ENCODE results near the gene SCYGR7.
"Not testable (repeated sequence)": the region's sequence is repeated elsewhere in the genome, so short reads cannot be mapped to it uniquely, and the experiment has no call there.

SCYGR7 gene

GRCh38 chr2:227728035-227728434 is at the start of gene SCYGR7:
TSS of gene SCYGR7 (plus strand) at chr2:227728335. CDS start at chr2:227728335, 0 bp downstream.
- in situ Hi-C loops (cut with MboI; ENCODE audit: low sequenced_read_pairs), result no loop called here

GRCh38 chr2:227684258-227684657 is 43.9 kb upstream of the SCYGR7 start:
- in situ Hi-C loops (cut with MboI; ENCODE audit: low sequenced_read_pairs), result no loop called here

- in situ Hi-C loops (cut with MboI; ENCODE audit: low sequenced_read_pairs), result no loop called here
Measured at GRCh38 chr2:227687189-227687588, 40.9 kb upstream of the SCYGR7 start.

- in situ Hi-C loops (cut with MboI; ENCODE audit: low sequenced_read_pairs), result no loop called here
Measured at GRCh38 chr2:227696990-227697679, 31.0 kb upstream of the SCYGR7 start.

GRCh38 chr2:227701556-227701955 is 26.6 kb upstream of the SCYGR7 start:
- in situ Hi-C loops (cut with MboI; ENCODE audit: low sequenced_read_pairs), result no loop called here

- in situ Hi-C loops (cut with MboI; ENCODE audit: low sequenced_read_pairs), result no loop called here
Measured at GRCh38 chr2:227703280-227703732, 24.8 kb upstream of the SCYGR7 start.

- in situ Hi-C loops (cut with MboI; ENCODE audit: low sequenced_read_pairs), result no loop called here
Measured at GRCh38 chr2:227703961-227704360, 24.2 kb upstream of the SCYGR7 start.

- in situ Hi-C loops (cut with MboI; ENCODE audit: low sequenced_read_pairs), result no loop called here
Measured at GRCh38 chr2:227706859-227707258, 21.3 kb upstream of the SCYGR7 start.

GRCh38 chr2:227707390-227707789 is 20.7 kb upstream of the SCYGR7 start:
- in situ Hi-C loops (cut with MboI; ENCODE audit: low sequenced_read_pairs), result no loop called here

- in situ Hi-C loops (cut with MboI; ENCODE audit: low sequenced_read_pairs), result no loop called here
Measured at GRCh38 chr2:227710986-227711385, 17.1 kb upstream of the SCYGR7 start.

GRCh38 chr2:227713291-227713690 is 14.8 kb upstream of the SCYGR7 start:
- in situ Hi-C loops (cut with MboI; ENCODE audit: low sequenced_read_pairs), result no loop called here

GRCh38 chr2:227716501-227716900 is 11.6 kb upstream of the SCYGR7 start:
- in situ Hi-C loops (cut with MboI; ENCODE audit: low sequenced_read_pairs), result no loop called here

- in situ Hi-C loops (cut with MboI; ENCODE audit: low sequenced_read_pairs), result no loop called here
Measured at GRCh38 chr2:227717687-227718567, 10.2 kb upstream of the SCYGR7 start, which contains the start of gene SLC19A3. TSS of gene SLC19A3 (minus strand) at chr2:227718028. CDS start at chr2:227702318, 15,710 bp downstream.

GRCh38 chr2:227719641-227720040 is 8.5 kb upstream of the SCYGR7 start:
- in situ Hi-C loops (cut with MboI; ENCODE audit: low sequenced_read_pairs), result no loop called here

GRCh38 chr2:227720680-227721079 is 7.5 kb upstream of the SCYGR7 start:
- in situ Hi-C loops (cut with MboI; ENCODE audit: low sequenced_read_pairs), result no loop called here

GRCh38 chr2:227722821-227723220 is 5.3 kb upstream of the SCYGR7 start:
- in situ Hi-C loops (cut with MboI; ENCODE audit: low sequenced_read_pairs), result not testable (repeated sequence)

- in situ Hi-C loops (cut with MboI; ENCODE audit: low sequenced_read_pairs), result no loop called here
Measured at GRCh38 chr2:227724394-227725039, 3.6 kb upstream of the SCYGR7 start, which contains the start of gene SCYGR6. TSS of gene SCYGR6 (minus strand) at chr2:227724757. CDS start at chr2:227724757, 0 bp downstream.

GRCh38 chr2:227739351-227739750 is 11.2 kb downstream of the SCYGR7 start:
- in situ Hi-C loops (cut with MboI; ENCODE audit: low sequenced_read_pairs), result no loop called here

GRCh38 chr2:227740705-227741104 is 12.6 kb downstream of the SCYGR7 start:
- in situ Hi-C loops (cut with MboI; ENCODE audit: low sequenced_read_pairs), result not testable (repeated sequence)

GRCh38 chr2:227745594-227745993 is 17.5 kb downstream of the SCYGR7 start, which contains the start of gene SCYGR8:
TSS of gene SCYGR8 (plus strand) at chr2:227745894. CDS start at chr2:227745894, 0 bp downstream.
- in situ Hi-C loops (cut with MboI; ENCODE audit: low sequenced_read_pairs), result no loop called here

- in situ Hi-C loops (cut with MboI; ENCODE audit: low sequenced_read_pairs), result no loop called here
Measured at GRCh38 chr2:227748079-227748478, 19.9 kb downstream of the SCYGR7 start.

All from HL-60/S4 treated with retinoic acid at 250 ng/mL for 4 days and 3 days (cell line).